ENCODE results near the gene NLRP11. TPM values are rescaled to one million over a fixed set of nuclear protein-coding genes. Genes with fewer than 3 reads are reported as not detected.

Gene NLRP11
- total RNA-seq, 1 experiment from 2014 or later, result not detected

GRCh38 chr19:55858969-55859368 is 27.2 kb upstream of the NLRP11 start (continued):
- TF ChIP-seq ARID4B (CRISPR knock-in tag; IDR thresholded peaks at IDR 0.05; ENCODE audit: borderline replicate concordance) (no peak), JUN (CRISPR knock-in tag; IDR thresholded peaks at IDR 0.05) (no peak), TEAD4 (CRISPR knock-in tag; IDR thresholded peaks at IDR 0.05) (no peak), ATF2 (CRISPR knock-in tag; IDR thresholded peaks at IDR 0.05; ENCODE audit: borderline replicate concordance, low read depth) (no peak), ZNF263 (CRISPR knock-in tag; IDR thresholded peaks at IDR 0.05; ENCODE audit: low read depth) (no peak)

- ChIA-PET CTCF (no interaction called here), POLR2A (no interaction called here)
- Mint-ChIP-seq H3K4me1 (no peaks in the 10 kb centered on the region), H3K36me3 (peaks cover 64% of the 10 kb centered on the region), H3K27me3 (ENCODE audit: low read depth) (peaks cover 19% of the 10 kb centered on the region), H3K9me3 (peaks cover 68% of the 10 kb centered on the region), H3K27ac (no peak overlapping the region), H3K4me3 (no peak overlapping the region)
- TF ChIP-seq CREM (CRISPR knock-in tag; IDR thresholded peaks at IDR 0.05) (no peak), ZNF317 (CRISPR knock-in tag; IDR thresholded peaks at IDR 0.05; ENCODE audit: borderline replicate concordance, low read depth) (no peak), TEAD4 (CRISPR knock-in tag; IDR thresholded peaks at IDR 0.05) (no peak), TCF7 (CRISPR knock-in tag; IDR thresholded peaks at IDR 0.05; ENCODE audit: low read depth) (no peak), HMGXB4 (CRISPR knock-in tag; IDR thresholded peaks at IDR 0.05) (no peak)
- ATAC-seq, result no peak
- DNase-seq (ENCODE audit: low spot score), result no peak
Measured at GRCh38 chr19:55858401-55858800, 26.6 kb upstream of the NLRP11 start.

GRCh38 chr19:55857974-55858373 is 26.2 kb upstream of the NLRP11 start:
- H3K27me3 Mint-ChIP-seq (ENCODE audit: low read depth), result peaks cover 19% of the 10 kb centered on the region
- peaks cover 65% of the 10 kb centered on the region for H3K36me3 Mint-ChIP-seq
- peaks cover 68% of the 10 kb centered on the region for H3K9me3 Mint-ChIP-seq
- H3K27ac Mint-ChIP-seq, result no peak overlapping the region
- DNase-seq (ENCODE audit: low spot score) (no peak), ATAC-seq (no peak)
- ChIA-PET POLR2A (no interaction called here), CTCF (no interaction called here)
- H3K4me3 Mint-ChIP-seq, result no peak overlapping the region
- no peaks in the 10 kb centered on the region for H3K4me1 Mint-ChIP-seq
- no peak for TF ChIP-seq ZNF423 (CRISPR knock-in tag; IDR thresholded peaks at IDR 0.05)
- no peak for TF ChIP-seq ZNF219 (CRISPR knock-in tag; IDR thresholded peaks at IDR 0.05; ENCODE audit: borderline replicate concordance)
- TF ChIP-seq NFYB (CRISPR knock-in tag; conservative IDR thresholded peaks at IDR 0.05; ENCODE audit: low read depth), result no peak
- TF ChIP-seq ZNF425 (CRISPR knock-in tag; conservative IDR thresholded peaks at IDR 0.05), result no peak
- TF ChIP-seq TCF7 (CRISPR knock-in tag; IDR thresholded peaks at IDR 0.05; ENCODE audit: low read depth), result no peak
- TF ChIP-seq ZNF396 (CRISPR knock-in tag; IDR thresholded peaks at IDR 0.05; ENCODE audit: borderline replicate concordance), result no peak
- no peak for TF ChIP-seq HMGA2 (CRISPR knock-in tag; IDR thresholded peaks at IDR 0.05)
- no peak for TF ChIP-seq ZNF532 (CRISPR knock-in tag; IDR thresholded peaks at IDR 0.05; ENCODE audit: borderline replicate concordance)
- no peak for TF ChIP-seq EMX1 (CRISPR knock-in tag; IDR thresholded peaks at IDR 0.05)
- TF ChIP-seq FOXJ3 (CRISPR knock-in tag; IDR thresholded peaks at IDR 0.05; ENCODE audit: borderline replicate concordance), result no peak
- TF ChIP-seq GTF2I (CRISPR knock-in tag; conservative IDR thresholded peaks at IDR 0.05), result no peak

Data from WTC11 (cell line).